MM.1S (cell line): Measurements from ENCODE around the gene ELMO3.

Experiments
- CTCF ChIP-seq: fragments of 300-600 bp; sonication (generic); IDR thresholded peaks from 2 replicates; pipeline ENCODE4 v1.5.1; 2016; ENCODE audit warnings: antibody characterized with exemption, low read length, mixed read lengths
- EZH2 ChIP-seq: fragments of 300-600 bp; sonication (generic); optimal IDR thresholded peaks from 2 replicates; pipeline ENCODE3; 2017; ENCODE audit warnings: low read depth, mild to moderate bottlenecking, antibody characterized with exemption, low read length, mixed read lengths
- EZH2phosphoT487 ChIP-seq: fragments of 300-600 bp; sonication (generic); IDR thresholded peaks from 2 replicates; pipeline ENCODE4 v1.6.1; 2018; ENCODE audit warnings: antibody characterized with exemption, low read length

DNA sequence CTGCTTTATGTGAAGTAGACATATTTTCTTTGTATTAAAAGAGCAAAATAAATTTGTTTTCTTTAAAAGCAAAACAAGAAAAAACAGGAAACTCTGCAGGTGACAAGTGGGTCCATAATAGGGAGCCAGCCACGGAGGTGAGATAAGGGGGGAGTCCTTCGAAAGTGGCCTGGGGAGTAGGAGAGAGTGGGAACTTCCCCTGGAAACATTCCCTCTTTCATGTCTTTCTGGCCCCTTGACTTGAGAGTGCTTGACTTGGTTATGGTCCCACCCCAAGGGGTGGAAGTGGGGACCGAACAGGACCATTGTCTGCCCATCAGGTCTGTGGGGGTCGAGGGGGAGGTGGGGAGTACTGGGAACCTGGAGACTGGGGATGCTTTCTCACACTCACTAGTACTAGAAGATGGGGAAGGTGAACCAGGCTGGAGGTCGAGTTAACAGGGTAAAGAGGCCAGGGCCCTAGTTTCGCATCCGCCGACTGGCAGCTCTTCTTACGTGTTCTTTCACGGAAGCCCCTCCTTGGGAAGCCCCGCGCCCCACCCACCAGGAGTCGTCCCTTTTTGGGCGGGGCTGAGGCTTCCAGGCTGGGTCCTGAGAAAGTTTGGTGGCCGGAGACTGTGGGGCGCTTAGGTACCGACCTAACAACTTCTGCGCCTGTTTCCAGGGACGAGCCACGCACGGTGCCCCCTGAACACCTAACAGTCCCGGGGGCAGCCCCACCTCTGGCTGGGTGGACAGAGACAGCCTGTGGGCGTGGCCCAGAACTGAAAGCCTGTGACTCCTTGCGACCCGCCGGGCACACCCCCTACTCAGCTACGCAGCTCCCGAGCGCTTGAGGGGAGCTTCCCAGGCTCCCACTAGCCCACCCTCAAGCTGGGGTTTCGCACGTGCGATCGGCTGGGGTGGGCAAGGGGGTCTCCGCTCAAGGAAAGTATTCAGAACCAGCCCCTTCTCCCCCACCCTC lies 40.0 kb upstream of the ELMO3 start:
- TF ChIP-seq CTCF (no peak), EZH2 (no peak), EZH2phosphoT487 (no peak)
